H9 (cell line): ENCODE results near the gene TFF2. TPM values are rescaled to one million over a fixed set of nuclear protein-coding genes. Genes with fewer than 3 reads are reported as not detected.

Experiments
- DNase-seq: peaks from one replicate; pipeline ENCODE4 v3.0.0-alpha.2; 2017
- H2AFZ ChIP-seq: one replicate; pipeline ENCODE4 v1.6.1; 2013; ENCODE audit warnings: mild to moderate bottlenecking, low read length, control low read depth, moderate library complexity
- H2AK5ac ChIP-seq: 2 replicates; pipeline ENCODE4 v1.6.1; 2013; ENCODE audit warnings: low read length, control low read depth, mixed read lengths; ENCODE audit not compliant: insufficient read length
- H2BK120ac ChIP-seq: one replicate; pipeline ENCODE4 v1.6.1; 2013; ENCODE audit warnings: low read depth, mild to moderate bottlenecking, low read length, control low read depth, inconsistent platforms; ENCODE audit not compliant: poor library complexity, severe bottlenecking
- H2BK12ac ChIP-seq: 2 replicates; pipeline ENCODE4 v1.6.1; 2013; ENCODE audit warnings: low read length, control low read depth, mixed read lengths, low read depth; ENCODE audit not compliant: insufficient read length
- H2BK15ac ChIP-seq: 2 replicates; pipeline ENCODE4 v1.6.1; 2013; ENCODE audit warnings: low read depth, low read length, control low read depth
- H2BK20ac ChIP-seq: one replicate; pipeline ENCODE4 v1.6.1; 2013; ENCODE audit warnings: low read depth, mild to moderate bottlenecking, low read length, control low read depth, inconsistent platforms; ENCODE audit not compliant: poor library complexity, severe bottlenecking
- H2BK5ac ChIP-seq: 2 replicates; pipeline ENCODE4 v1.6.1; 2013; ENCODE audit warnings: low read length, control low read depth, mixed read lengths; ENCODE audit not compliant: insufficient read length
- H3K14ac ChIP-seq: 2 replicates; pipeline ENCODE4 v1.6.1; 2013; ENCODE audit warnings: low read length, control low read depth; ENCODE audit not compliant: insufficient read depth
- H3K18ac ChIP-seq: 2 replicates; pipeline ENCODE4 v1.6.1; 2013; ENCODE audit warnings: low read depth, mild to moderate bottlenecking, mixed read lengths, low read length, control low read depth; ENCODE audit not compliant: insufficient read length
- H3K23ac ChIP-seq: 2 replicates; pipeline ENCODE4 v1.6.1; 2013; ENCODE audit warnings: low read length, control low read depth, mixed read lengths, low read depth; ENCODE audit not compliant: insufficient read length
- H3K23me2 ChIP-seq: 2 replicates; pipeline ENCODE4 v1.6.1; 2013; ENCODE audit warnings: low read depth, mild to moderate bottlenecking, mixed read lengths, low read length, control low read depth; ENCODE audit not compliant: insufficient read length, poor library complexity, severe bottlenecking
- H3K27ac ChIP-seq: 2 replicates; pipeline ENCODE4 v1.5.1; 2013; ENCODE audit warnings: low read length, control low read depth, mixed read lengths, low read depth; ENCODE audit not compliant: insufficient read length
- H3K27me3 ChIP-seq: 2 replicates; pipeline ENCODE4 v1.6.1; 2013; ENCODE audit warnings: low read length, control low read depth, inconsistent platforms; ENCODE audit not compliant: insufficient read depth
- H3K4ac ChIP-seq: 2 replicates; pipeline ENCODE4 v1.6.1; 2013; ENCODE audit warnings: low read depth, mild to moderate bottlenecking, control low read depth, inconsistent platforms, low read length, moderate library complexity
- H3K4me1 ChIP-seq: 2 replicates; pipeline ENCODE4 v1.6.1; 2013; ENCODE audit warnings: low read length, control low read depth, inconsistent platforms; ENCODE audit not compliant: insufficient read depth
- H3K4me2 ChIP-seq: 2 replicates; pipeline ENCODE4 v1.6.1; 2013; ENCODE audit warnings: low read length, control low read depth, mixed read lengths; ENCODE audit not compliant: insufficient read length, insufficient read depth
- H3K56ac ChIP-seq: 2 replicates; pipeline ENCODE4 v1.6.1; 2013; ENCODE audit warnings: low read depth, mild to moderate bottlenecking, mixed read lengths, low read length, control low read depth; ENCODE audit not compliant: insufficient read length
- H3K79me1 ChIP-seq: 2 replicates; pipeline ENCODE4 v1.6.1; 2013; ENCODE audit warnings: low read depth, mild to moderate bottlenecking, moderate library complexity, low read length, control low read depth, inconsistent platforms; ENCODE audit not compliant: insufficient read depth, poor library complexity, severe bottlenecking
- H3K79me2 ChIP-seq: 2 replicates; pipeline ENCODE4 v1.6.1; 2013; ENCODE audit warnings: low read length, control low read depth, inconsistent platforms; ENCODE audit not compliant: insufficient read depth
- H3K9ac ChIP-seq: 2 replicates; pipeline ENCODE4 v1.6.1; 2013; ENCODE audit warnings: low read length, control low read depth, mixed read lengths; ENCODE audit not compliant: insufficient read length; ENCODE audit errors: extremely low read depth
- H3K9me3 ChIP-seq: one replicate; pipeline ENCODE4 v1.6.1; 2013; ENCODE audit warnings: low read depth, low read length, inconsistent platforms; ENCODE audit not compliant: control insufficient read depth
- H3T11ph ChIP-seq: one replicate; pipeline ENCODE4 v1.6.1; 2013; ENCODE audit warnings: mild to moderate bottlenecking, low read length, control low read depth, inconsistent platforms
- H4K20me1 ChIP-seq: one replicate; pipeline ENCODE4 v1.6.1; 2013; ENCODE audit not compliant: control insufficient read depth, insufficient read length, insufficient read depth
- H4K5ac ChIP-seq: 2 replicates; pipeline ENCODE4 v1.6.1; 2013; ENCODE audit warnings: low read depth, mild to moderate bottlenecking, mixed read lengths, low read length, control low read depth; ENCODE audit not compliant: insufficient read length
- H4K8ac ChIP-seq: replicated peaks from 2 replicates; pipeline ENCODE4 v1.6.1; 2013; ENCODE audit warnings: low read length, control low read depth, mixed read lengths, low read depth; ENCODE audit not compliant: insufficient read length
- H4K91ac ChIP-seq: 2 replicates; pipeline ENCODE4 v1.6.1; 2013; ENCODE audit warnings: low read depth, mild to moderate bottlenecking, moderate library complexity, mixed read lengths, low read length, control low read depth; ENCODE audit not compliant: insufficient read length
- H3K27ac Mint-ChIP-seq, 3 experiments: 2 replicates in 2 of 3; 3 replicates in 1 of 3; pipeline ENCODE4 v1.8.0; 2020 to 2021; ENCODE audit warnings: mixed read lengths in 3 of 3, mild to moderate bottlenecking in 1 of 3, moderate library complexity in 1 of 3
- H3K27me3 Mint-ChIP-seq: 2 replicates; pipeline ENCODE4 v1.8.0; 2021; ENCODE audit warnings: low read depth, mild to moderate bottlenecking, moderate library complexity, mixed read lengths
- H3K36me3 Mint-ChIP-seq, 3 experiments: 2 replicates in 2 of 3; 3 replicates in 1 of 3; pipeline ENCODE4 v1.8.0; 2020 to 2021; ENCODE audit warnings: low read depth in 3 of 3, mixed read lengths in 3 of 3; ENCODE audit not compliant: insufficient read depth in 1 of 3
- H3K4me1 Mint-ChIP-seq, 2 experiments: 2 replicates each; pipeline ENCODE4 v1.8.0; 2020; ENCODE audit warnings: mixed read lengths in 2 of 2
- H3K4me3 Mint-ChIP-seq, 2 experiments: 2 replicates in 1 of 2; 3 replicates in 1 of 2; pipeline ENCODE4 v1.8.0; 2020 to 2021; ENCODE audit warnings: mild to moderate bottlenecking in 2 of 2, mixed read lengths in 2 of 2, moderate library complexity in 1 of 2
- H3K9me3 Mint-ChIP-seq, 2 experiments: 2 replicates in 1 of 2; 3 replicates in 1 of 2; pipeline ENCODE4 v1.8.0; 2020; ENCODE audit warnings: mild to moderate bottlenecking in 2 of 2, mixed read lengths in 2 of 2, moderate library complexity in 1 of 2
- CTCF ChIP-seq: fragments of 200-600 bp; sonication (generic); conservative IDR thresholded peaks from 3 replicates; pipeline ENCODE4 v1.8.0; 2021; ENCODE audit warnings: antibody characterized with exemption, mild to moderate bottlenecking
- WGBS: extraction: QIAGEN DNeasy Blood & Tissue Kit; methylation state at CpG from one replicate; pipeline ENCODE4 v1.1.7; 2013; ENCODE audit warnings: missing lambda C conversion rate, low lambda C conversion rate, mixed read lengths; ENCODE audit not compliant: insufficient read length; ENCODE audit errors: extremely low coverage; 5-methylcytosine and 5-hydroxymethylcytosine counted together
- total RNA-seq: library from RNA; stranded (reverse); gene quantifications from 2 replicates; pipeline ENCODE4 v1.2.1, GENCODE V29; 2021

TFF2 gene
- total RNA-seq, 1 experiment from 2014 or later, result not detected

GRCh38 chr21:42384989-42385388, 34.2 kb upstream of the TFF2 start:
- peaks cover 2% of the 10 kb centered on the region for H4K20me1 ChIP-seq
- H3K4me1 ChIP-seq, result peaks cover 6% of the 10 kb centered on the region; the same call in 1 of the 2 replicates
- H3K27ac ChIP-seq, result no peak overlapping the region
- H3K4me3 Mint-ChIP-seq, result no peak overlapping the region
- H2AFZ ChIP-seq, result no peak overlapping the region
- peaks cover 6 to 18% of the 10 kb centered on the region in 2 experiments for H3K9me3 Mint-ChIP-seq
- H3T11ph ChIP-seq, result no peak overlapping the region
- H3K79me2 ChIP-seq, result no peaks in the 10 kb centered on the region
- no peak overlapping the region for H3K14ac ChIP-seq
- no peaks in the 10 kb centered on the region for H3K9me3 ChIP-seq
- H3K4ac ChIP-seq, result no peak overlapping the region
- no peak overlapping the region for H3K18ac ChIP-seq
- no peak overlapping the region for H3K27ac Mint-ChIP-seq
- H3K23ac ChIP-seq, result no peak overlapping the region
- peaks cover 0 to 11% (median 0%) of the 10 kb centered on the region in 3 experiments; a peak in 3 of 7 replicates for H3K36me3 Mint-ChIP-seq
- no peak overlapping the region for H4K8ac ChIP-seq
- H2BK120ac ChIP-seq, result no peak overlapping the region
- no peak for DNase-seq
- H3K4me1 Mint-ChIP-seq, result peaks cover 36 to 37% of the 10 kb centered on the region in 2 experiments
- no peak overlapping the region for H3K9ac ChIP-seq
- H4K91ac ChIP-seq, result no peak overlapping the region
- no peak overlapping the region for H3K56ac ChIP-seq
- H3K27me3 Mint-ChIP-seq, result peaks cover 13% of the 10 kb centered on the region
- no peak overlapping the region for H4K5ac ChIP-seq
- WGBS, result no CpG with 5 or more reads among the region's 2 CpGs
- H3K23me2 ChIP-seq, result no peaks in the 10 kb centered on the region
- no peaks in the 10 kb centered on the region for H3K79me1 ChIP-seq
- H2BK5ac ChIP-seq, result no peak overlapping the region
- H3K4me2 ChIP-seq, result no peak overlapping the region
- no peaks in the 10 kb centered on the region for H3K27me3 ChIP-seq
- no peak overlapping the region for H2BK12ac ChIP-seq
- no peak for TF ChIP-seq CTCF
- no peak overlapping the region for H2BK20ac ChIP-seq
- H2AK5ac ChIP-seq, result no peak overlapping the region
- H2BK15ac ChIP-seq, result no peak overlapping the region
